Endodermal cell (in vitro differentiated cells): ENCODE measurements around the gene PRKCG. TPM values are rescaled to one million over a fixed set of nuclear protein-coding genes. Genes with fewer than 3 reads are reported as not detected.
A peak's percentile ranks its signal among the peaks of the same experiment; 100 is the strongest.
"Not testable (repeated sequence)": the region's sequence is repeated elsewhere in the genome, so short reads cannot be mapped to it uniquely, and the experiment has no call there.

Experiments used
- DNase-seq: peaks from one replicate; pipeline ENCODE4 v3.0.0-alpha.2; 2017
- H3K27ac ChIP-seq: 2 replicates; pipeline ENCODE4 v1.5.1; 2013; ENCODE audit warnings: mild to moderate bottlenecking, low read depth, low read length, moderate library complexity
- H3K27me3 ChIP-seq: 2 replicates; pipeline ENCODE4 v1.6.1; 2013; ENCODE audit warnings: mild to moderate bottlenecking, low read length, moderate library complexity; ENCODE audit not compliant: insufficient read depth, control insufficient read depth, poor library complexity, severe bottlenecking
- H3K36me3 ChIP-seq: 2 replicates; pipeline ENCODE4 v1.7.0; 2013; ENCODE audit warnings: mild to moderate bottlenecking, low read length, moderate library complexity; ENCODE audit not compliant: control insufficient read depth, insufficient read depth
- H3K4me1 ChIP-seq: one replicate; pipeline ENCODE4 v1.7.0; 2013; ENCODE audit warnings: low read length; ENCODE audit not compliant: control insufficient read depth, insufficient read depth
- H3K4me3 ChIP-seq: 2 replicates; pipeline ENCODE4 v1.5.1; 2013; ENCODE audit warnings: mild to moderate bottlenecking, low read length, moderate library complexity
- H3K9ac ChIP-seq: 2 replicates; pipeline ENCODE4 v1.6.1; 2013; ENCODE audit warnings: mild to moderate bottlenecking, low read length, moderate library complexity; ENCODE audit not compliant: poor library complexity, severe bottlenecking; ENCODE audit errors: extremely low read depth
- H3K9me3 ChIP-seq: 2 replicates; pipeline ENCODE4 v1.6.1; 2013; ENCODE audit warnings: mild to moderate bottlenecking, low read length, moderate library complexity; ENCODE audit not compliant: control insufficient read depth
- H3K27ac Mint-ChIP-seq: 2 replicates; pipeline ENCODE4 v1.8.0; 2020; ENCODE audit warnings: mixed read lengths
- H3K27me3 Mint-ChIP-seq: 2 replicates; pipeline ENCODE4 v1.8.0; 2021; ENCODE audit warnings: mild to moderate bottlenecking, mixed read lengths; ENCODE audit not compliant: insufficient read depth
- H3K36me3 Mint-ChIP-seq: 2 replicates; pipeline ENCODE4 v1.8.0; 2020; ENCODE audit warnings: low read depth, mixed read lengths
- H3K4me1 Mint-ChIP-seq: 2 replicates; pipeline ENCODE4 v1.8.0; 2020; ENCODE audit warnings: mixed read lengths
- H3K4me3 Mint-ChIP-seq: 2 replicates; pipeline ENCODE4 v1.8.0; 2020; ENCODE audit warnings: mild to moderate bottlenecking, moderate library complexity, mixed read lengths
- H3K9me3 Mint-ChIP-seq: 2 replicates; pipeline ENCODE4 v1.8.0; 2020; ENCODE audit warnings: mild to moderate bottlenecking, mixed read lengths
- WGBS, 2 experiments: methylation state at CpG; one replicate each; pipeline versions ENCODE4 v1.1.5 to v1.1.7; 2013; ENCODE audit warnings: missing lambda C conversion rate in 2 of 2, mixed read lengths in 1 of 2; ENCODE audit not compliant: insufficient coverage in 1 of 2, insufficient read length in 1 of 2; 5-methylcytosine and 5-hydroxymethylcytosine counted together
- total RNA-seq, 2 donors: library from RNA; stranded (reverse); fragmentation: NEBNext Ultra II Directional in 1 of 2; extraction: Animal tissue kit (Norgen Biotek cat#: 25700) in 1 of 2; gene quantifications; 2 replicates in 1 of 2; 3 replicates in 1 of 2; pipeline ENCODE4 v1.2.1, GENCODE V29; 2021
- TF ChIP-seq, protein P1 (sequence below): fragments of 200-600 bp; sonication (generic); conservative IDR thresholded peaks from 2 replicates; pipeline ENCODE4 v1.5.0; 2021; ENCODE audit warnings: antibody characterized with exemption, mild to moderate bottlenecking

Gene PRKCG
- total RNA-seq, 2 donors from 2014 or later, result 2.7 to 5.6 TPM

DNA sequence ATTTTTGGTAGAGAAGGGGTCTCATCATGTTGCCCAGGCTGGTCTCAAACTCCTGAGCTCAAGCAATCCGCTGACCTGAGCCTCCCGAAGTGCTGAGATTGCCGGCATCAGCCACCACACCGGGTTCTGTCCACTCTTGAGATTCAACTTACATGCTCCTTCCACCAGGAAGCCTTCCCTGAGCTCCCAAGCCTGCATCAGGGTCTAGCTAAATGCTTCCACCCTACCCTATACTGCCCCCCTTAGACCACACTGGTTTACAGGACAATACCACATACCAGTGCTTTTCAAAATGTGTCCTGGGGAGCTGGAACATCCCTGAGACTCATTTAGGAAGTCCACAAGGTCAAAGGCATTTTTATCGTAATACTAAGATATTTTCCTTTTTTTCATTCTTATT is 65.6 kb downstream of the PRKCG start:
- TF ChIP-seq, protein P1, sequence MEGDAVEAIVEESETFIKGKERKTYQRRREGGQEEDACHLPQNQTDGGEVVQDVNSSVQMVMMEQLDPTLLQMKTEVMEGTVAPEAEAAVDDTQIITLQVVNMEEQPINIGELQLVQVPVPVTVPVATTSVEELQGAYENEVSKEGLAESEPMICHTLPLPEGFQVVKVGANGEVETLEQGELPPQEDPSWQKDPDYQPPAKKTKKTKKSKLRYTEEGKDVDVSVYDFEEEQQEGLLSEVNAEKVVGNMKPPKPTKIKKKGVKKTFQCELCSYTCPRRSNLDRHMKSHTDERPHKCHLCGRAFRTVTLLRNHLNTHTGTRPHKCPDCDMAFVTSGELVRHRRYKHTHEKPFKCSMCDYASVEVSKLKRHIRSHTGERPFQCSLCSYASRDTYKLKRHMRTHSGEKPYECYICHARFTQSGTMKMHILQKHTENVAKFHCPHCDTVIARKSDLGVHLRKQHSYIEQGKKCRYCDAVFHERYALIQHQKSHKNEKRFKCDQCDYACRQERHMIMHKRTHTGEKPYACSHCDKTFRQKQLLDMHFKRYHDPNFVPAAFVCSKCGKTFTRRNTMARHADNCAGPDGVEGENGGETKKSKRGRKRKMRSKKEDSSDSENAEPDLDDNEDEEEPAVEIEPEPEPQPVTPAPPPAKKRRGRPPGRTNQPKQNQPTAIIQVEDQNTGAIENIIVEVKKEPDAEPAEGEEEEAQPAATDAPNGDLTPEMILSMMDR, result peak; percentile 68
- no peaks in the 10 kb centered on the region for H3K36me3 Mint-ChIP-seq
- Histone ChIP-seq H3K9me3 (no peaks in the 10 kb centered on the region), H3K27ac (no peak overlapping the region), H3K4me3 (no peak overlapping the region), H3K27me3 (peaks cover 11% of the 10 kb centered on the region), H3K9ac (no peak overlapping the region), H3K36me3 (no peaks in the 10 kb centered on the region), H3K4me1 (no peaks in the 10 kb centered on the region)
- no peak overlapping the region for H3K4me3 Mint-ChIP-seq
- peaks cover 2% of the 10 kb centered on the region for H3K4me1 Mint-ChIP-seq
- DNase-seq, result peak; percentile 81
- H3K27ac Mint-ChIP-seq, result no peak overlapping the region
- peaks cover 2% of the 10 kb centered on the region for H3K9me3 Mint-ChIP-seq
- H3K27me3 Mint-ChIP-seq, result peaks cover 31% of the 10 kb centered on the region
- 71 to 79% methylated on average over 4 to 5 of the region's 5 CpGs for WGBS, 2 experiments

DNA sequence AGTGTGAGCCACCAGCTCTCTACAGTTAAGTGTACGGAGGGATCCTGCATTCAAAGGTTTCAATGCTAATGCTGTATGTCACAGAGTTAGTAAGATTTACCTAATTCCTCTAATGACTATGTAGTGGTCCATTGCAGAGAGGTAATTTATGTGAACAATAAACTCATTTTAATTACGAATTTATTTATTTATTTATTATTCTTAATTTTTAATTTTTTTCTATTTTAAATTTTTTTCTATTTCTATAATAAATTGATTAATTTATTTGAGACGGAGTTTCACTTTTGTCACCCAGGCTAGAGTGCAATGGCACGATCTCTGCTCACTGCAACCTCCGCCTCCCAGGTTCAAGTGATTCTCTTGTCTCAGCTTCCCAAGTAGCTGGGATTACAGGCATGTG is 66.6 kb downstream of the PRKCG start:
- H3K4me3 ChIP-seq, H3K27ac ChIP-seq, H3K27me3 ChIP-seq, H3K36me3 Mint-ChIP-seq, H3K4me3 Mint-ChIP-seq, H3K9ac ChIP-seq, H3K27ac Mint-ChIP-seq, H3K4me1 ChIP-seq, H3K36me3 ChIP-seq, DNase-seq, H3K9me3 Mint-ChIP-seq, H3K4me1 Mint-ChIP-seq, H3K9me3 ChIP-seq: not testable (repeated sequence)
- WGBS, 2 experiments, result 88 to 95% methylated on average over 3 to 4 of the region's 5 CpGs
- peaks cover 25% of the 10 kb centered on the region for H3K27me3 Mint-ChIP-seq

DNA sequence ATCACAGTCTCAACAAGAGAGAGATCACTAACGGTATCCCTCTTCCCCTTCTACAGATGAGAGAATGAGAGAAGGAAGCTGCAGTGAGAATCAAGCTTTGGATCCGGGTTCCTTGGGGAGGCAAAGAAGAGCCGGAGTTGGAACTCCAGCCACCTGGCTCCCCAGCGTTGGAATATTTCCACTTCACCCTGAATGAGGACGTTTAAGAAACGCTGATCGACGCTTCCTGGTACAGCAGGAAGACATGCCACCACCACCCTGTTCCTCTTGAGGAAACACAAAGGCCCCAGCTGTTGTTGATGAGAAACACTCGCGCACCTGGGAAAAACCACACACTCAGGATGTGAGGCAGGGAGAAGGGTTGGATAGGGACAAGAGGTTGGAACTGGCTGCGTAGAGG is 69.4 kb downstream of the PRKCG start:
- Mint-ChIP-seq H3K27me3 (peaks cover 13% of the 10 kb centered on the region), H3K4me1 (no peaks in the 10 kb centered on the region), H3K27ac (no peak overlapping the region), H3K9me3 (peaks cover 2% of the 10 kb centered on the region), H3K36me3 (no peaks in the 10 kb centered on the region), H3K4me3 (no peak overlapping the region)
- no peak for DNase-seq
- 78 to 82% methylated on average over 2 to 10 of the region's 11 CpGs for WGBS, 2 experiments
- H3K4me1 ChIP-seq, result no peaks in the 10 kb centered on the region
- peaks cover 5% of the 10 kb centered on the region for H3K27me3 ChIP-seq
- H3K27ac ChIP-seq, result no peak overlapping the region
- no peak overlapping the region for H3K9ac ChIP-seq
- H3K9me3 ChIP-seq, result no peaks in the 10 kb centered on the region
- TF ChIP-seq, protein P1, result no peak
- H3K4me3 ChIP-seq, result no peak overlapping the region
- H3K36me3 ChIP-seq, result no peaks in the 10 kb centered on the region

DNA sequence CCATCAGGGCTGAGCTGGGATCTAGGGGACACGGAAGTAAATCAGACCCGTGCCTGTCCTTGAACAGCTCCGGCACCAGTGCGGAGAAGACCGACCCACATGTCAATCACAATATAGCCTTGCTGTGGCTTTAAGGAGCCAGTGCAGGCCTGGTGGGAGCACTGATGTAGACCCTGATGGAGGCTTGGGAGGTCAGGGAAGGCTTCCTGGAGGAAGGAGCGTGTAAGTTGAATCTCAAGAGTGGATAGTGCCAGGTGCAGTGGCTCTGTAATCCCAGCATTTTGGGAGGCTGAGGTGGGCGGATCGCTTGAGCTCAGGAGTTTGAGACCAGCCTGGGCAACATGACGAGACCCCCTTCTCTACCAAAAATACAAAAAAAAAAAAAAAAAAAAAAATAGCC is 70.0 kb downstream of the PRKCG start:
- H3K27ac Mint-ChIP-seq, result no peak overlapping the region
- no peak overlapping the region for H3K4me3 Mint-ChIP-seq
- Histone ChIP-seq H3K4me3 (no peak overlapping the region), H3K9me3 (no peaks in the 10 kb centered on the region), H3K27me3 (peaks cover 5% of the 10 kb centered on the region), H3K36me3 (no peaks in the 10 kb centered on the region), H3K9ac (no peak overlapping the region), H3K27ac (no peak overlapping the region), H3K4me1 (no peaks in the 10 kb centered on the region)
- H3K27me3 Mint-ChIP-seq, result peaks cover 13% of the 10 kb centered on the region
- DNase-seq, result no peak
- peaks cover 2% of the 10 kb centered on the region for H3K9me3 Mint-ChIP-seq
- no peaks in the 10 kb centered on the region for H3K36me3 Mint-ChIP-seq
- TF ChIP-seq, protein P1, result no peak
- peaks cover under 1% of the 10 kb centered on the region for H3K4me1 Mint-ChIP-seq
- 85 to 94% methylated on average over 5 to 6 of the region's 9 CpGs for WGBS, 2 experiments
